Gastroesophageal sphincter (tissue), 4 donors: ENCODE measurements around the gene ING2. TPM values are rescaled to one million over a fixed set of nuclear protein-coding genes. Genes with fewer than 3 reads are reported as not detected.
"Not testable (repeated sequence)": the region's sequence is repeated elsewhere in the genome, so short reads cannot be mapped to it uniquely, and the experiment has no call there.

ENCODE experiments used
- ATAC-seq: fragments of 150-250 bp; one replicate; pipeline ENCODE4 v1.9.1; 2016; ENCODE audit warnings: mild to moderate bottlenecking, moderate library complexity
- H3K27ac ChIP-seq, 4 donors: fragments of 200-600 bp; sonication (generic) in 3 of 4; 1 replicate in 3 of 4; 2 replicates in 1 of 4; pipeline ENCODE4 v1.5.1; 2016 to 2019
- H3K27me3 ChIP-seq: fragments of 200-600 bp; sonication (generic); one replicate; pipeline ENCODE4 v1.5.1; 2019
- H3K36me3 ChIP-seq, 2 donors: fragments of 200-600 bp; sonication (generic); one replicate each; pipeline ENCODE4 v1.5.1; 2019; ENCODE audit warnings: control low read depth in 1 of 2
- H3K4me1 ChIP-seq, 3 donors: fragments of 200-600 bp; sonication (generic); 1 replicate in 2 of 3; 2 replicates in 1 of 3; pipeline ENCODE4 v1.5.1; 2016 to 2019; ENCODE audit warnings: control low read depth in 2 of 3
- H3K4me3 ChIP-seq, 2 donors: fragments of 200-600 bp; sonication (generic); one replicate each; pipeline ENCODE4 v1.5.1; 2019; ENCODE audit warnings: mild to moderate bottlenecking in 1 of 2, moderate library complexity in 1 of 2
- H3K9me3 ChIP-seq, 3 donors: fragments of 200-600 bp; sonication (generic); one replicate each; pipeline ENCODE4 v1.5.1; 2017 to 2019; ENCODE audit warnings: control low read depth in 2 of 3
- EP300 ChIP-seq: sonication (generic); formaldehyde crosslinking; IDR thresholded peaks from one replicate; pipeline ENCODE4 v1.6.1; 2017; ENCODE audit warnings: antibody characterized with exemption, mild to moderate bottlenecking
- POLR2A ChIP-seq, 2 donors: fragments of 450-650 bp; IDR thresholded peaks; one replicate each; pipeline ENCODE4 v1.6.1; 2017; ENCODE audit warnings: antibody characterized with exemption in 2 of 2, mild to moderate bottlenecking in 2 of 2, moderate library complexity in 1 of 2
- POLR2AphosphoS5 ChIP-seq: sonication (generic); formaldehyde crosslinking; IDR thresholded peaks from one replicate; pipeline ENCODE4 v1.6.1; 2017; ENCODE audit warnings: antibody characterized with exemption
- WGBS, 2 donors: methylation state at CpG; one replicate each; pipeline ENCODE4 v1.1.5; 2018; ENCODE audit warnings: low coverage in 1 of 2; 5-methylcytosine and 5-hydroxymethylcytosine counted together
- total RNA-seq, 4 donors: library from RNA; depleted of rRNA; stranded (reverse); fragments of >200 nt; gene quantifications; one replicate each; pipeline ENCODE4 v1.1.0, GENCODE V29; 2016
- TF ChIP-seq, protein P1 (sequence below), 4 experiments: fragments of 200-600 bp in 2 of 4; fragments of 450-650 bp in 2 of 4; sonication (generic) in 1 of 4; IDR thresholded peaks; one replicate each; pipeline ENCODE4 v1.5.1; 2017 to 2019; ENCODE audit warnings: antibody characterized with exemption in 4 of 4, mild to moderate bottlenecking in 2 of 4, moderate library complexity in 2 of 4

ING2 gene, protein sequence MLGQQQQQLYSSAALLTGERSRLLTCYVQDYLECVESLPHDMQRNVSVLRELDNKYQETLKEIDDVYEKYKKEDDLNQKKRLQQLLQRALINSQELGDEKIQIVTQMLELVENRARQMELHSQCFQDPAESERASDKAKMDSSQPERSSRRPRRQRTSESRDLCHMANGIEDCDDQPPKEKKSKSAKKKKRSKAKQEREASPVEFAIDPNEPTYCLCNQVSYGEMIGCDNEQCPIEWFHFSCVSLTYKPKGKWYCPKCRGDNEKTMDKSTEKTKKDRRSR
- total RNA-seq: 10 to 100 TPM; 27.9 to 64.4 (median 48.4) TPM

DNA sequence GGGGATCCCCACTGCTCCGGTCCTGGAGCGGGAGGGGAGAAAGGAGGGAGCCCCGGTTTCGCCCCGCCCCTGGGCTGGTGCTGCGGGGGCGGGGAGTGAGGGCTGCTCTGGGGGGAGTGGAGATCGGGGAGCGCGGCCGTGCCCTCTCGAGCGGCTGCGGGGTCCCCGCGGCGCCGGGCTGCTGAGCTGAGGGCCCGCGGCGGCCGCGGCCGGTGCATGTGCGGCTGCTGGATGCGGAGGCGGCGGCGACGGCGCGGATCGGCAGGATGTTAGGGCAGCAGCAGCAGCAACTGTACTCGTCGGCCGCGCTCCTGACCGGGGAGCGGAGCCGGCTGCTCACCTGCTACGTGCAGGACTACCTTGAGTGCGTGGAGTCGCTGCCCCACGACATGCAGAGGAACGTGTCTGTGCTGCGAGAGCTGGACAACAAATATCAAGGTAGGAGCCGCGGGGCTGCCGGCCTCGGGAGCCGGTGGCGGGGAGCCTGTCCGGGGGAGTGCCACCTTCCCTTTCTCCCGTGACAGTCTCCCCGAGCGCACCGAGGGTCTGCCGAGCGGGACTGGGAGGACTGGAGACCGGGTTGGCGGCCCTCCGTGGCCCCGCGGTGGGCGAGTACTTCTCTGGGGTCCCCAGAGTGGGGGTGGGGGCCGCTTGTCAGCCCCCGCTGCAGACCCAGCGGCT lies at the start of gene ING2:
TSS of gene ING2 (plus strand) at position 129 of the 681 bp plus-strand sequence. CDS start at position 267, 138 bp downstream.
- no CpG with 5 or more reads among the region's 68 CpGs for WGBS, 2 donors
- H3K27ac ChIP-seq: peak within 1 kb of the TSS; percentile 91 to 99 (median 98)
- no peaks in the 10 kb centered on the region for H3K36me3 ChIP-seq
- H3K9me3 ChIP-seq: no peaks in the 10 kb centered on the region
- peak within 1 kb of the TSS; percentile 74 to 97 for H3K4me3 ChIP-seq
- no peaks in the 10 kb centered on the region for H3K27me3 ChIP-seq
- peaks cover 0 to 46% (median 8%) of the 10 kb centered on the region in 3 donors for H3K4me1 ChIP-seq
- ATAC-seq: peak; percentile 71
- TF ChIP-seq POLR2A (IDR thresholded peaks at IDR 0.05) (no peak), EP300 (no peak), POLR2AphosphoS5 (no peak)
- TF ChIP-seq, protein P1, sequence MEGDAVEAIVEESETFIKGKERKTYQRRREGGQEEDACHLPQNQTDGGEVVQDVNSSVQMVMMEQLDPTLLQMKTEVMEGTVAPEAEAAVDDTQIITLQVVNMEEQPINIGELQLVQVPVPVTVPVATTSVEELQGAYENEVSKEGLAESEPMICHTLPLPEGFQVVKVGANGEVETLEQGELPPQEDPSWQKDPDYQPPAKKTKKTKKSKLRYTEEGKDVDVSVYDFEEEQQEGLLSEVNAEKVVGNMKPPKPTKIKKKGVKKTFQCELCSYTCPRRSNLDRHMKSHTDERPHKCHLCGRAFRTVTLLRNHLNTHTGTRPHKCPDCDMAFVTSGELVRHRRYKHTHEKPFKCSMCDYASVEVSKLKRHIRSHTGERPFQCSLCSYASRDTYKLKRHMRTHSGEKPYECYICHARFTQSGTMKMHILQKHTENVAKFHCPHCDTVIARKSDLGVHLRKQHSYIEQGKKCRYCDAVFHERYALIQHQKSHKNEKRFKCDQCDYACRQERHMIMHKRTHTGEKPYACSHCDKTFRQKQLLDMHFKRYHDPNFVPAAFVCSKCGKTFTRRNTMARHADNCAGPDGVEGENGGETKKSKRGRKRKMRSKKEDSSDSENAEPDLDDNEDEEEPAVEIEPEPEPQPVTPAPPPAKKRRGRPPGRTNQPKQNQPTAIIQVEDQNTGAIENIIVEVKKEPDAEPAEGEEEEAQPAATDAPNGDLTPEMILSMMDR (IDR thresholded peaks at IDR 0.05): no peak

DNA sequence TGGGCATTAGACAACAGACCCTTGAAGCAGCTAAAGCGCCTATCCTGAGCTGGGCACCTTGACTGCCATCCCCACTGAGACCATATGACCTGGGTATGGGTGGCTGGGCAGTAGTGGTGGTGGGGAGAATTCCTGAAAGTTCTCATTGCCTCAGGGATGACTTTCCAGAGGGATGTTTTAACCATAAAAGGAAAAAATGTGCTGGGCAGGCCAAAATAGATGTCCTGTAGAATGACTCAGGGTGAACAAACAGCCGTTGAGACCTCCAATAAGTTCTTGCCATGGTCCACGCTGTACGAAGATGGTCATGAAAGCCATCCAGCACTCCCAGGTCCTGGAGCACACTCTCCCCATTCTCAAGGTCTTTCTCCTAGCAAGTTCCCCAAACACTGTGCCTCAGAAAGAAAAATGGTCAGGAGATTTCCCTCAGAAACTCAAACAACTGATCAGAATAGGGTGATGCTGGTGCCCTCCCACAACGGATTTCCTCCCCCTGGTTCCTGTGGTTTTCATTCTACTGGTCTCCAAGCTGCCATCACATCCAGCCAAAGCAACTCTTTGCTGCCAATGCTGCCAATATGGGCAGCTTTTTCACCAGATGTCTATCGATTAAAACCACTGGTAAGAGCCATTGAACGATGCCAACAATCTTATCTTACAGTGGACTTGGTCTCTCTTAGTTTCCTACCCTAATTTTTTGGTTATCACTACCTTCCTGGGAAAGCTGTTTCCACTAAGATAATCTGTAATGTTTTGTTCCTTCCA lies 49.2 kb upstream of the ING2 start:
- no peak overlapping the region for H3K27ac ChIP-seq
- no peak for ATAC-seq
- TF ChIP-seq, protein P1 (IDR thresholded peaks at IDR 0.05): no peak
- no peak for TF ChIP-seq POLR2AphosphoS5
- TF ChIP-seq POLR2A (IDR thresholded peaks at IDR 0.05): no peak
- no peak for TF ChIP-seq EP300
- peaks cover 0 to 29% of the 10 kb centered on the region in 2 donors for H3K36me3 ChIP-seq
- 84 to 100% methylated on average over 5 to 6 of the region's 7 CpGs for WGBS, 2 donors
- H3K9me3 ChIP-seq: no peaks in the 10 kb centered on the region
- no peaks in the 10 kb centered on the region for H3K27me3 ChIP-seq
- no peaks in the 10 kb centered on the region for H3K4me1 ChIP-seq
- H3K4me3 ChIP-seq: no peak overlapping the region

DNA sequence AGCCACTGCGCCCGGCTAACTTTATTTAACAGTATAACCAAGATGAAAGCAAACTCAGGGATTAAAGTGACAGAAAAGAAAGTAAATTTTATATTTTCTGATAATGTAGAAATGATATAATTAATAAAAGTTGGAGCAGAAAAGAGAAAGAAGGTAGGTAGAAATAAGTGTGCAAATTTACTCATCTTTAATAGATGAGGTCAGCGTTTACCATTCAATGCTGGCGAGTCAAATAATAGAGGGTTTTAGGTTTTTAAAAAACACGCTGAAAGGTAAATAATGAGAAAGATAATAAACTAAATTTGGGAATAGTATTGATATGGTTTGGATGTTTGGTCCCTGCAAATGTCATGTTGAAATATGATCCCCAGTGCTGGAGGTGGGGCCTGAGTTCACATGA lies 46.9 kb upstream of the ING2 start:
- H3K4me1 ChIP-seq: peaks cover 0 to 9% (median 0%) of the 10 kb centered on the region in 3 donors
- H3K9me3 ChIP-seq: no peaks in the 10 kb centered on the region
- WGBS, 2 donors: 67 to 71% methylated on average over 3 to 4 of the region's 5 CpGs
- H3K36me3 ChIP-seq: peaks cover 0 to 7% of the 10 kb centered on the region in 2 donors
- no peak overlapping the region for H3K27ac ChIP-seq
- H3K4me3 ChIP-seq: no peak overlapping the region
- no peak for TF ChIP-seq POLR2A (IDR thresholded peaks at IDR 0.05)
- TF ChIP-seq, protein P1 (IDR thresholded peaks at IDR 0.05): no peak
- no peak for TF ChIP-seq POLR2AphosphoS5
- no peak for TF ChIP-seq EP300
- ATAC-seq: no peak
- H3K27me3 ChIP-seq: no peaks in the 10 kb centered on the region

DNA sequence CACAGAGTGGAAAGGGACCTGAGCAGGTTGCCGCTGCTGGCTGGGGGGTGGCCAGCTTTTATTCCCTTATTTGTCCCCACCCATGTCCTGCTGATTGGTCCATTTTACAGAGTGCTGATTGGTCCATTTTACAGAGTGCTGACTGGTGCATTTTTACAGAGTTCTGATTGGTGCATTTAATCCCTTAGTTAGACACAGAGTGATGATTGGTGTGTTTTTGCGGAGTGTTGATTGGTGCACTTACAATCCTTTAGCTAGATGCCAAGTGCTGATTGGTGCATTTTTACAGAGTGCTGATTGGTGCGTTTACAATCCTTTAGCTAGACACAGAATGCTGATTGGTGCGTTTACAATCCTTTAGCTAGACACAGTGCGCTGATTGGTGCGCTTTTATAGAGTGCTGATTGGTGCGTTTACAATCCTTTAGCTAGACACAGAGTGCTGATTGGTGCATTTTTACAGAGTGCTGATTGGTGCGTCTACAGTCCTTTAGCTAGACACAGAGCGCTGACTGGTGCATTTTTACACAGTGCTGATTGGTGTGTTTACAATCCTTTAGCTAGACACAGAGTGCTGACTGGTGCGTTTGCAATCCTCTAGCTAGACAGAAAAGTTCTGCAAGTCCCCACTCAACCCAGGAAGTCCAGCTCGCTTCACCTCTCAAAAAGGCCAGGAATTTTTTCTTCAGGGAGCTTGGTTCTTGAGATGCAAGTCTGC lies 40.8 kb upstream of the ING2 start:
- H3K27me3 ChIP-seq, H3K9me3 ChIP-seq, H3K4me3 ChIP-seq, ATAC-seq, H3K27ac ChIP-seq, H3K36me3 ChIP-seq, H3K4me1 ChIP-seq: not testable (repeated sequence)
- 72 to 73% methylated on average over 4 to 7 of the region's 11 CpGs for WGBS, 2 donors

DNA sequence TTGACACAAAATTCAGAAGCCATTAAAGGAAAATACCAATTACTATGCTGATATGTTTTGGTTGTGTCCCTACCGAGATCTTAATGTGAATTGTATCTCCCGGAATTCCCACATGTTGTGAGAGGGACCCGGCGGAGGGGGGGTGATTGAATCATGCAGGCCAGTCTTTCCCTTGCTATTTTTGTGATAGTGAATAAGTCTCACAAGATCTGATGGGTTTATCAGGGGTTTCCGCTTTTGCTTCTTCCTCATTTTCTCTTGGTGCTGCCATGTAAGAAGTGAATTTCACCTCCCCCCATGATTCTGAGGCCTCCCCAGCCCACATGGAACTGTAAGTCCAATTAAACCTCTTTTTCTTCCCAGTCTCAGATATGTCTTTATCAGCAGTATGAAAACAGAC lies 39.0 kb upstream of the ING2 start:
- H3K4me3 ChIP-seq, H3K27ac ChIP-seq, H3K27me3 ChIP-seq, H3K36me3 ChIP-seq, H3K4me1 ChIP-seq, ATAC-seq, H3K9me3 ChIP-seq: not testable (repeated sequence)
- WGBS, 2 donors: 0 to 39% methylated on average over 1 to 5 of the region's 5 CpGs
